NCI-H510A treated with DMSO at 0.1 percent for 48 hours (cell line): ENCODE results near the gene CDK14.
"Not testable (repeated sequence)": the region's sequence is repeated elsewhere in the genome, so short reads cannot be mapped to it uniquely, and the experiment has no call there.

Experiments used
- DNase-seq: peaks from one replicate; lab custom pipeline; 2025; lab: John Stamatoyannopoulos, UW

The CDK14 gene

DNA sequence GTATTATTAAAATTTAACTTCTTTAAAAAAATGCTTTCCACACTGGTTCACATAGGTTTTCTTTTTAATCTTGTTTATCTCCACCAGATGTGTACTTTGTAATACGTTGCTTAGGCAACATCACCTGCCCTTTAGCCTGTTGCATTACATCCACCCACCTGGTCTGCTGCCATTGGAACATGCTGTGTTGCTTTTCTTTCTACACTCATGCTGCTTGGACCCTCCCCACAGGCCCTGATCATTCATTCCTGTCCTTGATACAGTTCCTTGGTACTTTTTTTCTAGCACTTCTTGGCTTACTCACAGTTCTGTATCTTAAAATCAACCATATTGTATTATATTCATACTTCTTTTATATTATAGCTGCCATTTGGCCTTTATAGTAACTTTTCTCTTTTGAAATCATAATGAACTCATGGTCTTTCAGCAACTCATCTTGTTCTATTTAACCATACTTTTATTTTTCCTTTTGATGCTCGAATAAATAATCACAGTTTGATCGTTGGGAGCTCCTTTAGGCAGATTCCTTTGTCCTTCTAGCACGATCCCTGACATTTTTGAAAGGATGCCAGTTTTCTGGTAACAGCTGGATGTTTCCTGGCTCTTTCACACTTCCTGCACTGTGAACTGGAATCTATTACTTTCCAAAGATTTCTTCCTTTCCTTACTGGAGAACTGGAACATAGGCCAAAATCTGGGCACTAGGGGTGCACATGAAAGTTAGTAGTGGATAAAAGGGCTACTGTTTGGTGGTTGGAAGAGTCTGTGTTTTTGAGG is 125.1 kb downstream of the CDK14 start:
- no peak for DNase-seq

DNA sequence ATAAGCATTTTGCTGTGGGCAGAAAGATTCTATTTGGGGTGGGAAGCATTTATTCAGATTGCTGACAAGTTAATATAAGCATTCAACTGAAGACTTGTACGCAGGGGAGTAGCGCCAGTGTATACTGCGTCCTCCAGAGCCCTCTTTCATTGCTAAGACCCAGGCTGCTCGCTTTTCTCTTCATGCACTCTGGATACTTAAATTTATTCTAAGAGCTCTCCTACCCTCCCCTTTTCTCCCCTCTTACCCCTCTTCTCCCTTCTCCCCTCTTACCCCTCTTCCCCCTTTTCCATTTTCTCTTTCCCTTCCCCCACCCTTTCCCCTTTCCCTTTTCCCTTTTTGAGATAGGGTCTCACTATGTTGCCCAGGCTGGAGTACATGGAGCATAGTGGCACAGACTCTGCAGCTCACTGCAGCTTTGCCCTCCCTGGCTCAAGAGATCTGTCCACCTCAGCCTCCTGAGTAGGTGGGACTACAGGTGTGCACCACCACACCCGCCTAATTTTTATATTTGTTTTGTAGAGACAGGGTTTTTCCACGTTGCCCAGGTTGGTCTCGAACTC is 125.8 kb downstream of the CDK14 start:
- DNase-seq: no peak

DNA sequence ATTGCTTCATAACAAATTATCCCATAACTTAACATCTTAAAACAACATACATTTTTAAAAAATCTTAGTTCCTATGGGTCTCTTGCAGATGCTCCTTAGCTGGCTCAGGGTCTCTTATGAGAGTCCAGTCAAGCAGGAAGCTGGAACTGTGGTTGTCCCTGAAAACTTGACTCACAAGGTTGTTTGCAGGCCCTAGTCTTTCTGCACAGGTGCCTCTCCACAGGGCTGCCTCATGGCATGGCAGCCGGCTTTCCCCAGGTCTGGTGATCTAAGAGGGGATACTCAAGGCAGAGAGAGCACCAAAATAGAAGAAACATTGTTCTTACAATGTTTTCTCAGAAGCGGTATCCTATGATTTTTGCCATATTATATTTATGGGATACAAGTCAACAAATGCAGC is 127.1 kb downstream of the CDK14 start:
- DNase-seq: no peak

DNA sequence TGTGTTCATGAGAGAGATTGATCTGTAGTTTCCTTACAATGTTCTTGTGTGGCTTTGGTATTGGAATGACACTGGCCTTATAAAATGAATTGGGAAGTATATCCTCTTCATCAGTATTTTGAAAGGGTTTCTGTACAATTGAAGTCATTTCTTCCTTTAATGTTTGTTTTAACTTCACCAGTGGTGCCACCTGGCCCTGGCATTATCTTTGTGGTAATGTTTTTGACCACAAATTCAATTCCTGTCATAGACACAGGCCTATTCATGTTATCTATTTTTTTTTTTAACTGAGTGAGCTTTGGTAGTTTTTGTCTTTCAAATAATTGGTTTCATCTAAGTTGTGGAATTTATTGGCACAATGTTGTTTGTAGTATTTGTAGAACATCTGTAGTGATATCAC is 127.7 kb downstream of the CDK14 start:
- no peak for DNase-seq

DNA sequence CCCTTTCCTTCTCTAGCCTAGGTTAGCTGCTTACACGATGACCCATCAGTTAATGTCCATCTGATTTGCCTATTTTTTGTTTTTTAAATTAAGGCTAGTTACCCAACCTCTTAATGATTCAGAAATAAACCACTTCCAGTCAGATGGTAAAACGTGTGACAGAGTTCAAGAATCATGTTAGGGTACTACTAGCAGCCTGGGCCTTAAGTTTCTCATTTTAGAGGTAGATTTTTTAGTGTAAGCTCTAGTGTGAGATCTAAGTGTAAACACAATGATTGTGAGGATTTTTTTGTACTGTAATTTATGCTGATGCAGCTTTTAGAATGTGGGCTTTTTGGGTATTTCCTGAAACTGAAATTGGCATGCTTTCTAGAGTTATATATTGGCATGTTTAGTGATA is 130.0 kb downstream of the CDK14 start:
- no peak for DNase-seq

DNA sequence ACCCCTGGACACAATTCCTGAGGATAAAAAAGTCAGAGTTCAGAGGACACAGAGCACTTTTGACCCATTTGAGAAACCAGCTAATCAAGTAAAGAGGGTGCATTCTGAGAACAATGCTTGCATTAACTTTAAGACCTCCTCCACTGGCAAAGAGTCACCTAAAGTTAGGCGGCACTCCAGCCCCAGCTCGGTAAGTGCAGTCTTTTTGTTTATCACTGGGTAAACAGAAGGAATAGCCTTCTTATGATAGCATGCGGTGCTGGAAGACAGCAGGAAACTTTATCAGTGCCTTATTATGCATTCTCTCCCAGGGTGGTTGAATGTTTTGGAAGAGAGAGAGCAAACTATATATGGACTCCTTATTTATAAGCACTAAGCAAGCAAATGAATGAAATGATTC is 130.5 kb downstream of the CDK14 start:
- DNase-seq: no peak

DNA sequence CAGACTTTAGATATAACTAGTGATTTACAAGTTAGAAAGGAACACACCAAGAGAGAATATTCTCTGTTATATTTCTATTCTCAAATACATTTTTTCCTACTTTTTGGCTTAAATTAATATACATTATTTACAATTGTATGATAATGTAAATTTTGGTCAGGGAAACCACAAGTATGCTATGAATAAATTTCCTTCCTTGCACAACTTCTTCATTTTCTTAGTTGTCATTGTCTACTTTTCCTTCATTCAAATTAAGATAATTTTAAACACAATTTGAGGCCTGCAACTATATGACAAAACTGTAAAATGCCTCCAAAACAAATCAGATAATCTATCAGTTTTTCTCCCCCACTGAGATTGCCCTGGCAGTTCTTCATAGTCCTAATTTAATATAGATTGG is 131.3 kb downstream of the CDK14 start:
- no peak for DNase-seq

DNA sequence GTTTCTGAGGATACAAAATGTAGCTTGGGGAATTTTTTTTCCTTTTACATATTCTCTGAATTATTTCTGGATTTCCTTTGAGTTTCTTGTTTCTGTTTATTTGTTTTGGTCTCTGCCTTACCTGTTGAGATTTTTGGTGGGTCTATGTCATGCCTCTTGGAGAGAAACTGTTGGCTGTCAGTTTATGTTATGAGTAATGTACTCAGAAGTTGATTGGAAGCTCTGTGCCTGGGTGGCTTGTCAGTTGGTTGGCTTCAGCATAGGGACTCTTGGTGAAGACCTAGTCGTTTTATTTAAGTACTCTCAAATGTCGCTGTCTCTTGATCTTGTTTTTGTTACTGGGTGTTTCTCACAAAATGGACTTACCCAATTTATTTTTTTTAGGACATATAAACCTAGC is 132.4 kb downstream of the CDK14 start:
- no peak for DNase-seq

DNA sequence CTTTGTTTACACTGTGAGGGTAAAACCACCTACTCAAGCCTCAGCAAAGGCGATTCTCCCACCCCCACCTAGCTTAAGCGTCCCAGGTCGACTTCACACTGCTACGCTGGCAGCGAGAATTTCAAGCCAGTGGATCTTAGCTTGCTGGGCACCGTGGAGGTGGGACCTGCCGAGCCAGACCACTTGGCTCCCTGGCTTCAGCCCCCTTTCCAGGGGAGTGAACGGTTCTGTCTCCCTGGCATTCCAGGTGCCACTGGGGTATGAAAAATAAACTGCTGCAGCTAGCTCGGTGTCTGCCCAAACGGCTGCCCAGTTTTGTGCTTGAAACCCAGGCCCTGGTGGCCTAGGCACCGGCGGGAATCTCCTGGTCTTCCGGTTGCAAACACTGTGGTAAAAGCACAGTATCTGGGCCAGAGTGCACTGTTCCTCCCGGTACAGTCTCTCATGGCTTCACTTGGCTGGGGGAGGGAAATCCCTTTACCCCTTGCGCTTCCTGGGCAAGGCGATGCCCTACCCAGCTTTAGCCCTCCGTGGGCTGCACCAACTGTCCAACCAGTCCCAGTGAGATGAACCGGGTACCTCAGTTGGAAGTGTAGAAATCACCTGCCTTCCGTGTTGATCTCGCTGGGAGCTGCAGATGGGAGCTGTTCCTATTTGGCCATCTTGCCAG is 139.6 kb downstream of the CDK14 start:
- DNase-seq: not testable (repeated sequence)

DNA sequence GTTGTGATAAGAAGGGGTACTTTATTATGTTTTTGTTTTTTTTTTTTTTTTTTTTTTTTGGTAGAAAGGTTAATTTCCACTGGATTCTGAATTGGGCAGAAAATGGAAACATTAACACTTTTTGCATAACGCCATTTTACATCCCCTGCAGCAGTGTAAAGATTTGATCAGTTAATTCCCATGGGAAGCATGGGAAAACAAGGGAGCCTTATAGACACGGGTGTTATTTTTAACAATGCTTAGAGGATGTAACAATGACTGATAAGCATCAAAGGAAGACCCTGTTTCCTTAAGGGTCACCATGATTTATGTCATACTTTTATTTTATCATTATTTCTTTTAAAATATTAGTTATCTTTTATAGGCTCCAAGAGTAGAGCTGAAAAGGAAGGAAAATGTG is 140.2 kb downstream of the CDK14 start:
- DNase-seq: no peak

DNA sequence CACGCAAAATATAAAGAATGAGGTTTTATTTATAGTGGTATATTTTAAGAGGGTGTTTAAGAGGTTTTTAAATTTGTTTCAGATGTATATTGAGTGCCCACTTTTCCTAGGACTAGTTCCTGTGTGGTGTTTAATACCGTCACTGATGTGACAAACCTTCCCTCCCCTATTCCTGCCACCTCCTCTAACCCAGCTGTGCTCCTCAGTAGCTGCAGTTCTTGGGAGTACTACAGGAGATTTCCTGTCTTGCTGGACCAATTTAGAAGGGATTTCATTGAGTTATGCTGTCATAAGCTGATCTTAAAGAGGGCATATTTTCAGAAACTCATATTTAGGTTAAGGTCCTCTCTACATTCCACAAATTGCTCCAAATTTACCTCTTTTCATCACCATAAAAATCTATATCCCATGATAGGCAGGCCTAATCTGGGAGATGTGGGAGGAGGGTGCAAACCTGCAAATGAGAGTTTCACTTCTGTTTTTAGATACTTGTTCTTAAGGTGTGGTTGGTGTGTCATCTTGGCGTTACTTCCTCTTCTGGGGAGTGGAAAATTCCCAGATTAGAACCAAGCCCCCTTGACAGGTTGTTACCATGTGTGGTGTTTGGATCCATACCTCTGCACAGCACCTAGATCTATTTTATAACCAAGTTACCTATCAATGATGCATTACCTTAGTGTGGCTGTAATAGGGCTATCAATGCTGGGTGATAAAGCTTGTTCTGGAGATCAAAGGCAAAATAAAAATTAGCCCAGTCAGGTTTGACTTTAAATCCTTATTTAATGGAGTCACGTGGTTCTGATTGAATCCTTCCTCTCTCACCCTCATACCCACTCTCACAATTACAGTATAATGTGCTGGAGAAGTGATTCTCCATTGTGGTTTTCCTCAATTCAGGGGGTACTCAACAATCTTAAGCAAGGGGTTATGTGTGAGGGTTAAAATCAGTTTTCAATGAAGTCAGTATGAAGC is 141.1 kb downstream of the CDK14 start:
- DNase-seq: no peak

DNA sequence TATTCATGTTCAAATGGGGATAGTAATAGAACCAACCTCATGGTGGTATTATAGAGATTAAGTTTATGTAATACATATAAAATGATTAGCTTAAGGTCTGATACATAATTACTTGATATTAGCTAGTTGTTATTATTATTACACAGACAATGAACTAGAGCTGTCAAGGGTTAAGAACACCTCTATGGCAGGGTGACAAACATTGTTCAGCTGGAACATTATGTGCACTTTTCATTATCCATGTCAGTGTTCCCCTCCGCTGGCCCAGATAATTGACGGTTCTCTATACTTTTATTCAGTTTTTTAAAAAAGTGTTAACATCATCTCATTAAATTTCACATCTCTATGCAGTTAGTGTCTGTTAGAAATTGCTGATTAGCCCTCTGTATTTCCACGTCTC is 142.1 kb downstream of the CDK14 start:
- no peak for DNase-seq

DNA sequence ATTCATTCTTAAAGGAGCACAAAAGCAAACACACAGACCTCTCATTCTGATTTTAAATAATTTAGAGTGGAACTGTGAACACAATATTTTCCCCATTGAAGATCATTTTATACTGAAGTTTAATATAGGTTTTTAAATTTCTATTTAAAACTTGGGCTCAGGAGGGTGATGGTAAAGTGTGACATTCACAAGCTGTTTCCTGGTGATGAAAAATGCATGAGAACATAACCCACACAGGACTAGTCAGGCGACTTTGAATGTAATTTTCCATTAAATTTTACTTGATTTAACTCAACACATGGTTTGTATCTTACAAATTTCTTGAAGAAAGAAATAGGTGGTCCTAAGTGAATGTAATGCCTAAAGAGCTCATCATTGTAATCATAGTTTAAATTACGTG is 143.6 kb downstream of the CDK14 start:
- DNase-seq: no peak

DNA sequence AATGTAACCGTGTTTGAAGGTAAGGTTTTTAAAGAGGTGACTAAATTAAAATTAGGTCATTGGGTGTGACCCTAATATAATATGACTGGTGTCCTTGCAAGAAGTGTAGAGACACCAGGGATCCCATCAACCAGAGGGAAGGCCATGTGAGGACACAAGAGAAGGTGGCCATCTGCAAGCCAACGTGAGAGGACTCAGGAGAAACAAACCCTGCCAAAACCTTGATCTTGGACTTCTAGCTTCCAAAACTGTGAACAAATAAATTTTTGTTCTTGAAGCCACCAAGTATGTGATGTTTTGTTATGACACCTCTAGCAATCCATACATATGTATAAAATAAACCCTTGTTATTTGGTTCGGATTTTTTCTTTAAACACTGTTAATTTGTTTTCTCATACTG is 144.3 kb downstream of the CDK14 start:
- DNase-seq: no peak

DNA sequence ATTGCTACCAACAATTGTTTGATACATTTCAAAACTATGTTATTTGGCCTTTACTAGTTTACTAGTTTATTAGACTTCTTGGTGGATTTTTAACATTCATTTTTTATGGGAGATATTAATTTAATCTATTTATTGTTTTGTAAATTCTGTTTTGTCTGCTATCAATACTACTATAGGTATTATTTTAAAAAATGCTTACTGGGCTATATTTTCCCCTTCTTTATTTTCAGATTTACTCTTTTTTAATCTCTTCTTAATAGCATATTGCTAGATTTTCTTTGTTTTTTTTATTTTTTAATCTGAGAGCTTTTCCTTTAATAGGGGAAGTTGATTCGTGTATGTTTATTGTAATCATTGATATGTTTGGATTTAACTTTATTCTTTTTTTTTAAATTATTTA is 147.5 kb downstream of the CDK14 start:
- no peak for DNase-seq

DNA sequence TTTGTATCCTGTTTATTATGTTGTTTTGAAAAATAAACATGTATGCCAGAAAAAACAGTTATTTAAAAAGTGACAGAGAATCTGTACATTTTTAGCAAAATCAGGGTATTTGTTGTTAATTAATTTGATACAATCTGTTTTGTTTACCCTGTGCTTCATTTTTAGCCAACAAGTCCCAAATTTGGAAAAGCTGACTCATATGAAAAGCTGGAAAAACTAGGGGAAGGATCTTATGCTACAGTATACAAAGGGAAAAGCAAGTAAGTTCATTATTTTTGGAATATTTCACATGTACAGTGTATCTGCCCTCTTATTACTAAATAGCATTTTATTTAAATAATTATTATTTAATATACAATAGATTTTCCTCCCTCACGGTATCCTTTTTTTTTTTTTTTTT is 151.4 kb downstream of the CDK14 start:
- no peak for DNase-seq

DNA sequence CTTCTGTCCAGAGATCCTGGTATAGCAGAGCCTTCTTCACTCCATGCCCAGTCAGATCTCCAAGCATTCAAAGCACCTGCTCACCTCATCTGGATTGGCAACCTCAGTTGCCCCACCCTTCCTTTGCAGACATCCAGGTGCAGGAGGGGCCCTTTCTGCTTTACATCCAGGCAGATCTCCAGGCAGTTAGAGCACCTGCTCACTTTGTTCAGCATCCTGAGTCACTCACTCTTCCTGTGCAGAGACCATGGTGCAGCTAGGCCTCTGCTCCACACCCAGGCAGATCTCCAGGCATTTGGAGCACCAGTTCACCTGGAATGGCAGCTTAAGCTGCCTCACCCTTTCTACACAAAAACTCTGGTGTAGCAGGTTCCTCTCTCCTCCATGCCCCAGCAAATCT is 153.1 kb downstream of the CDK14 start:
- no peak for DNase-seq

DNA sequence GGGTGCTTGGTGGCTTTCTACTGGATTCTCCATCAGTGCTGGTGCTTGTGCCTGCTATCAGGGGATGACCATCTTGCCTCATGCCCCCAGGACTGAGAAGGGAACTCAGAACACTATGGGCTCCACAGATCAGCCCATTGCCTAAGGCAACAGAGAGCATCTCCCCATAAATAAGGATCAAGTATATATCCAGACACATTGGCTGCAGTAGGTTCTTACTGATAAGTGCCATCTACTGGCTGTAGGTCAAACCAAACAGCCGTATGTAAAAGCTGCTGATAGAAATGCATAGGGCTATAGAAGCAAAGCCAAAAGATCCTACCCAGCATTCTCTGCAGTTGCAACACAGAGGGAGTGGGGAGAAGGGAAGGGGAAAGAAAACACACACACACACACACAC is 153.7 kb downstream of the CDK14 start:
- no peak for DNase-seq

DNA sequence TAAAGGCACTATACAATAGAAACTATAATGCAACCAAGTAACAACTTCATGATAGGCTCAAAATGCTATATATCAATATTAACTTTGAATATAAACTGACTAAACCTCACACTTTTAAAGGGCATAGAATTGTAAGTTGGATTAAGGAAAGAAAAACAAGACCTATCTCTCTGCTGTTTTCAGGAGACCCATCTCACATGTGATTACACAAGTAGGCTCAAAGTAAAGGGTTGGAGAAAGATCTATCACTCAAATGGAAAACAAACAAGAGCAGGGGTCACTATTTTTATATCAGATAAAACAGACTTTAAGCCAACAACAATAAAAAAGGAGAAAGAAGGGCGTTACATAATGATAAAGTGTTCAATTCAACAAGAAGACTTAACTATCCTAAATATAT is 155.5 kb downstream of the CDK14 start:
- DNase-seq: no peak

DNA sequence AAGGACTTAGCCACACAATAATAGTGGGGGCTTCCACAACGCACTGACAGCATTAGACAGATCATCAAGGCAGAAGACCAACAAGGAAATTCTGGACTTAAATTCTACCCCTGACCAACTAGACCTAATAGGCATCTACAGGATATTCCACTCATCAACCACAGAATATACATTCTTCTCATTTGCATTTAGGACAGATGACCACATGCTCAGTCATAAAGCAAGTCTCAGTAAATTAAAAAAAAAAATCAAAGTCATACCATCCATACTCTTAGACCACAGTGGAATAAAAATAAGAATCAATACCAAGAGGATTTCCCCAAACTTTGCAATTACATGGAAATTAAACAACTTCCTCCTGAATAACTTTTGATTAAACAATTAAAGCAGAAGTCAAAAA is 155.9 kb downstream of the CDK14 start:
- DNase-seq: no peak

DNA sequence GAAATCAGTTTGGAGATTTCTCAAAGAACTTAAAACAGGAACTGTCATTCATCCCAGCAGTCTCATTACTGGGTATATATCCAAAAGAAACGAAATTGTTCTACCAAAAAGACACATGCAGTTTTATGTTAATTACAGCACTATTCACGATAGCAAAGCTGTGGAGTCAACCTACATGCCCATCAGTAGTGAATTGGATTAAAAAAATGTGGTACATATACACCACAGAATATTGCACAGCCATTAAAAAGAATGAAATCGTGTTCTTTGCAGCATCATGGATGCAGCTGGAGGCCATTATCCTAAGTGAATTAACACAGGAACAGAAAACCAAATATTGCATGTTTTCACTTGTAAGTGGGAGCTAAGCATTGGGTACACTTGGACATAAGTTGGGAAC is 158.9 kb downstream of the CDK14 start:
- no peak for DNase-seq

DNA sequence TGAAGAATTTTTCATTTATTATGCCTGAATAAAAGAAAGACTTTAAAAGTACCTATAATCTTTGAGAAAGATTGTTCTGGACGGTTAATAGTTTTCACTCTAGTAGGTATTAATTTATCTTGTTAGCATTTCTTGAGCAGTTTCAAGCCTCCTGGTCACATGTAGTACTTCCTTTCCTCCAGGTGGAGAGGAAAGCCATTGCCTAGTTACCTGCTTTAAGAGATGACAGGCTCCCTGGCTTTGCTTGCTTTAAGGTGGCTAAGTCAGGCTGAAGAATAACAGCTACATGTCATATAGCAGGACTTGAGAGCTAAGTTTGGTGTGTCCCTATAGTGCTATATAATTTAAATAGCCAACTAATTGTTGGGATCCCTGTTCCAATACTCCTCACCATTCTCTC is 160.2 kb downstream of the CDK14 start:
- no peak for DNase-seq
